DMS 273 treated with DMSO at 0.1 percent for 48 hours (cell line): Measurements from ENCODE around the gene MBP.
"Not testable (repeated sequence)": the region's sequence is repeated elsewhere in the genome, so short reads cannot be mapped to it uniquely, and the experiment has no call there.

Experiments
- DNase-seq: peaks from one replicate; lab custom pipeline; 2025; lab: John Stamatoyannopoulos, UW

Gene MBP

GRCh38 chr18:77004555-77005380 lies 127.8 kb downstream of the MBP start:
- no peak for DNase-seq

GRCh38 chr18:77003316-77003715 lies 129.3 kb downstream of the MBP start:
- DNase-seq, result no peak

- no peak for DNase-seq
These were observed 130.1 kb downstream of the MBP start for GRCh38 chr18:77002496-77002895.

GRCh38 chr18:77001979-77002378 lies 130.6 kb downstream of the MBP start:
- DNase-seq, result no peak

GRCh38 chr18:77001041-77001440 lies 131.5 kb downstream of the MBP start:
- DNase-seq, result no peak

GRCh38 chr18:77000527-77000926 lies 132.1 kb downstream of the MBP start:
- DNase-seq, result no peak

GRCh38 chr18:76999077-76999476 lies 133.5 kb downstream of the MBP start:
- no peak for DNase-seq

GRCh38 chr18:76997951-76998808 lies 134.4 kb downstream of the MBP start:
- DNase-seq, result no peak

GRCh38 chr18:76996429-76996828 lies 136.2 kb downstream of the MBP start:
- DNase-seq, result no peak

GRCh38 chr18:76995896-76996295 lies 136.7 kb downstream of the MBP start:
- DNase-seq, result no peak

- no peak for DNase-seq
These were observed 138.4 kb downstream of the MBP start for GRCh38 chr18:76994086-76994654.

GRCh38 chr18:76993573-76993972 lies 139.0 kb downstream of the MBP start:
- DNase-seq, result no peak

GRCh38 chr18:76993085-76993382 lies 139.5 kb downstream of the MBP start:
- no peak for DNase-seq

GRCh38 chr18:76992226-76993084 lies 140.1 kb downstream of the MBP start:
- no peak for DNase-seq

GRCh38 chr18:76991021-76991688 lies 141.4 kb downstream of the MBP start:
- no peak for DNase-seq

- DNase-seq, result not testable (repeated sequence)
These were observed 142.1 kb downstream of the MBP start for GRCh38 chr18:76990343-76991020.

- DNase-seq, result no peak
These were observed 142.9 kb downstream of the MBP start for GRCh38 chr18:76989647-76990190.

GRCh38 chr18:76988827-76989646 lies 143.5 kb downstream of the MBP start:
- no peak for DNase-seq

GRCh38 chr18:76988031-76988826 lies 144.4 kb downstream of the MBP start:
- DNase-seq, result no peak
